Stimulated activated CD4-positive, alpha-beta T cell treated with anti-CD3 and anti-CD28 coated beads, Interleukin-4, amount 100 ng/mL, for 24 hours (primary cell): ENCODE data around the gene MACROD2.

ENCODE experiments used
- DNase-seq: peaks from one replicate; pipeline ENCODE4 v3.0.0-alpha.2; 2020

MACROD2 gene

DNA sequence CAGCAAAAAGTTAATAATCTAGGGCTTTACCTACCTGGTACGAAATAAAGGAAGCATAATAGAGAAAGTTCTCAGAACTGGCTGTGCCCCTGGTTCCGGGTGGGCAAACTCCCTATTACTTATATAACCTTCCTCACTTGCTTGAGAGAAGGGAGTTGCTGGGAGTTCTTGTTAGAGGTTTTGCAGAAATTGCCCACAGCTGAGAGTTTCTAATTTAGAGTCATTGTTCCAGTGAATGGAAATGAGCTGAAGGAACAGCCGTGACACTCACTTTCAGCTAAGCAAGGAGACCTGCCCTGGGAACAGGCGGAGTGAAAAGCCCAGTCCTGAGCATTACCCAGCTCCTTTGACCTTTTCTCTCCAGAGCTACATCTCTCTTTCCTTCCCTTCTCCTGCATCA is 936.7 kb downstream of the MACROD2 start:
- DNase-seq = no peak

DNA sequence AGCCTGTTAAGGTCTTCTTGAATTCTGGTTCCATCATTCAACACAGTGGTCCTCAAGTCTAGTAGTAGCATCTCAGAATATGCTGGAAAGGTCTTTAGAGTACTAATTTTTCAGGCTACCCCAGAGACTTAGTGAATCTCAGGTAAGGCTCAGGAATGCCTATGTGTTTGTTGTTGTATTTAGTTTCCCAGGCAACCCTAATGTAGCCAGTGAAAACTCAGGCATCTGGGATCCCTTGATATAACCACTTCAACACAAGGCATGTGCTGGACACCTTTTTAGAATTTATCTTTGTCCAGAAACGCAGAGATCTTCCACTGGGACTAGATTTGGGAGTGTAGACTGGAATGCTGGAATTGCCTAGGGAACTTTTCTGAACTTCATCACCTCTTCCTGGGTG is 940.0 kb downstream of the MACROD2 start:
- no peak for DNase-seq

DNA sequence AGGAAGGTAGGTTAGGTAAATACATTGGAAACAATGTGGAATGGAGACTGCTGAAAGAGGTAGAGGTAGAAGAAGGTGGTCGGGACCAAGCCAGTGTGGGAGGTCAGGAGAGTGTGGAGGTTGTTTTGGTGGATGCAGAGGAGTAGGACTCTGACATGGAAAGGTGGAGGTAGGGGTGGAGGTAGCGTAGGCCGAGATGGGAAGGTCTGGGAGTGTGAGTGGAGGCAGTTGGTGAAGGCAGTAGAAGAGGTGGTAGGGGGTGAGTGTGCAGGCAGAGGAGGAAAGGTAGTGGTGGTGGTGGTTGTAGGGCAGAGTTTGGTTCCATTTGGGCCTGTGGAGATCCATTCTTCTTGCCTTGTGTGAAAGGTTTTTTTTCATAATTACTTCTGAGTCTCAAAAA is 941.7 kb downstream of the MACROD2 start:
- no peak for DNase-seq

DNA sequence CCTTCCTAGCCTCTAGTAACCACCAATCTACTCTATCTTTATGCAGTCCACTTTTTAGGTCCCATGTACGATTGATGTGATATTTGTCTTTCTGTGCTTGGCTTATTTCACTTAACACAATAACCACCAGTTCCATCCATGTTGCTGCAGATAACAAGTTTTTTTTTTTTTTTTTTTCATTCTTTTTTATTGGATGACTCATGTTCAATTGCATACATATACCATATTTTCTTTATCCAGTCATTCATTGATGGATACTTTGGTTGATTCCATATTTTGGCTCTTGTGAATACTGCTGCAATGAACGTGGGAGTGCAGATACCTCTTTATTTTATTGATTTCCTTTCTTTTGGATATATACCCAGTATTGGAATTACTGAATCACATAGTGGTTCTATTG is 942.5 kb downstream of the MACROD2 start:
- no peak for DNase-seq

DNA sequence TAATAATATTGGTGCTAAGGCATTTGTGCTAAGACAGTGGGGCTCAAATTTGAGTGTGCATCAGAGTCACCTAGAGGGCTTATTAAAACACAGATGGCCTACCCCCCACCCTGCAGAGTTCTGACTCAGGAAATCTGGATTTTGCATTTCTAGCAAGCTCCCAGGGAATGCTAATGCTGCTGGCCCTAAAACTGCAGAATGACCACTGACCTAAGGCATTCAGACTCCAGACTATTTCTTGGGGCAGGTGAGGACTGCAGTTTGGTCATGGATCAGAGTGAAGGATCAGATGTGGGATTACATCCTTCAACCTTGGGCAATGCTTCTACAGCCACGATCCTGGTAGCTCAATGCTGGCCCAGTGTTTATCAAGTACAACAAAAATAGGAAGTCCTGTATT is 952.2 kb downstream of the MACROD2 start:
- DNase-seq = no peak

DNA sequence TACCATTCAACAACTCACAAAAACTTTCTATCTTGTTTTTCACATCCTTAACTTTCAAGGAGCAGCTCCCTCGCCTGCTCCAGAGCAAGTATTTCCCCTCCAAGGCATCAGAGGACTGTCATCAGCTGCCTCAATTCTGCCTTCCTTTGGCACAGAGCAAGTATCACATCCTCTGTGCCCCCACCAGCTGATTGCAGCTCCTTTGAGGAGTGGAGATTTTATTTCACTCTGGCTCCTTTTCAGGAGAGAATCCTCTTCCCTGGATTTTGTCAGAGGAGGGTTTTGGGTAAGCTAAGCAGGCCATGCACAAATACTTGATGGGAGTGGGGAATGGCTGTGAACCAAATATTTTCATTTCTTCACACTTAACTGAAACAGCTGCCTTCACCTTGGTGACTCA is 952.6 kb downstream of the MACROD2 start:
- no peak for DNase-seq

DNA sequence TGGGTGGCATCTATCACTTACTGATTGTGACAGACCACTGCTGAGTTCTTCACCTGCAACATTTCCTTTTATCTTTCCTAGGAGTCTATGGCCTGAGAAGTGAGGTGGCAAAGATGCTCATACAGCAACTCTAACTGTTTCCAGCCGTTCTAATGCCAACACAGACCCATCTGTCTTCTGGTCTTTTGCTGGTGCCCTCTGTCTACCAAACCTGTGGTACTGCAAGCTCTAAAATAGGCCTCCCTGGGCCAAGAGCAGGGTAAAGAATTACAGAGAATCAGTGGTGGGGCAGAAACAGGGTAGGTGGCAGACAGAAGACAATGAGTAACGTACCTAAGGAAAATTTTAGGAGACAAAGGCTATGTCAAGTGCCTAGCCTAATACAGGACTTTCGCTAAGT is 953.1 kb downstream of the MACROD2 start:
- DNase-seq = no peak

DNA sequence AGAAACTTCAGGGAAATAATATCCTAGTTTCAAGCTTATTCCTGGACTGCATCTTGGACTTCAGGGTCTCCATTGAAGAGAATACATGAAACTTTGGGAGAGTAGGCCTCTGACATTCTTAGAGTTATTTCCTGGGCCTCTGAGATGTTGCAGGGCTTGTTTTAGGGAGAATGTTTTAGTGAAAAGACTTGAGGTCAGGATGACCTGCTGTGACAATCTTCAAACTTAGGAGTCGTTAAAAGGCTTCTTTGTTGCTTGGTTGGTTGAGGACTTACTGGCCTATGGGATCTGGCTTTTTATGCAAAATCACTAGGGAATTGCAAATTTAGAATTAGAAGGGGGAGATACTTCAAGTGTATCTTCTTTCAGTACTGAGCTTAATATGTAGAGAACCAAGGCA is 955.3 kb downstream of the MACROD2 start:
- no peak for DNase-seq

DNA sequence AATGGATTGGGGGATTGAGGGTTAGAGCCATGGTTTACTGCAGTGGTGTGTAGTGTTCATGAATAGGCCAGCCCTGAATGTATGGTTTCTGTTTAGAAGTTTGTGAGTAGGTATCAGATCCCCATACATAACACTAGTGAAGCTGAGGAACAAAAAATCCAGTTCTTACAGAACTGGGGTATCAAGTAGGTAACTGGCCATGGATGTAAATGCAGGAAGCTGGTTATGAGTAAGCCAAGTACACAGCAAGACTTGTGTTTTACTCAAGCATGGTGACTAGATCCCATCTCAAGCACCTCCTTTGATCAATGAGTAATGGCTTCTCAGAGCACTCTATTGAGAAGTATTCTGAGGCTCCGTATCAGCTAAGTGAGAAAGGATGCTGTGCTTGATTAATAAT is 955.8 kb downstream of the MACROD2 start:
- DNase-seq = no peak

DNA sequence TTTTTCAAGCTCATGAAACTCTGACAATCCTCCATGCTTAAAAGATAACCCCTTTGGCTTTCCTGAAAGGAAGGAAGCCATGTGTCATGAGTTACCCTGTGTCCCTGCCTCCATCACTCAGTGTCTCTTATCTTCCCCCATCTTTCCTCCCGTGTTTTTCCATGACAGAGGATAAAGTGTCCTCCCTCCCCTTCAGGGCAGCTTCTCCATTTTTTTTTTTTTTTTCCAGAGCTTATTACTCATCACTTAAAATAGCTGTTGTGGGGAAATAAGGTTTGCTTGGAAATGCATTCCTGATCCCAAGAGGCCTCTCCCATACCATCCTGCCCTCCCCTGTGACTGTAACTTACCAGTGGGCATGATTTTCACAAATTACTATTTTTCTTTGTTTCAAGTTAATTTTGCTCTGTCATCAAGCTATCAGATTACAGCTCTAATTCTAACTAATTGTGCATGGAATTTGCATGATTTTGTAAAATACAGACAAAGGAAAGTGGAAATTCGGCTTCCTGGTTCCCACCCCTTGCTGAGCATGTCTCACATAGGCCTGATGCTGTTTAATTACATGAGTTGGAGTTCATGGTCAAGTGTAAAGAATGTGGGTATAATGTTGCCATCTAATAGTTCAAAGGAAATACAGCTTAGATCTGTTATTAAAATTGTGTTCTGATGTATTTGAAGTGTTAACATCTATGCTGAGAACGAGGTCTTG is 956.5 kb downstream of the MACROD2 start:
- DNase-seq = no peak

DNA sequence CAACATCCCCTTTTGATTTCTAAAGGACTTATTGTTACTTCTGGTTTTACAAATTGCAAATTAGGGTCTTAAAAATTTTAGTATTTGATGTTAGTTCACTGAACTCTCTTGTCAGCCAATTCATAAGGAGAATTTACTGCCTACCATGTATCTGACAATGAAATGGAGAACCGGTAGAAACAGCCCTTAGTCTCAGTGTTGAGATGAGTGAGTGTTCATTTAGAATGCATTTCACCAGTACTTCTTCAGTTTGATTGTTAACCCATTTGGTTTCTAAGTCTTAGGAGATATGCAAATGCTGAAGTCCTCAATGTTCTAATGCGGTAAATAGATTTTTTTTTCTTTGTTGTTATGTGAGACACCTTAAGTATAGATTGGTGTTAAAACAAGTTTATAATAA is 958.4 kb downstream of the MACROD2 start:
- no peak for DNase-seq

DNA sequence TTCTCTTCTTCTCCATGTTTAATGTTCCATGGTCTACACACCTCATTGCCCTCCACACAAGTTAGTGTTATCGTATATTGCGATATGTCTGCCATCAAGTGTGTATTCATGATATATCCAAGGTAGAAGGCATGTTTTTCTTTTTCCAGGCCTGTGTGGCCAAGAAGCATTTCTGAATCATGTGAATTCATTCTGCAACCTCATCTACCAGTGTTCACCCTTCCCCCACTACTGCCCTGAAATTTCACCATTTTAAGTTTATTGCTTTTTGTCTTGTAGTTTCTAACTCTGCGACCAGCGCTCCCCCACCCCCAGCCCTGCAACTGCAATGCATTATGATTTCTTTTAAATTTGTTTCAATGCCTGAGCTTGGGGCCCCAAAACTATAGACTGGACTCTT is 960.1 kb downstream of the MACROD2 start:
- no peak for DNase-seq

DNA sequence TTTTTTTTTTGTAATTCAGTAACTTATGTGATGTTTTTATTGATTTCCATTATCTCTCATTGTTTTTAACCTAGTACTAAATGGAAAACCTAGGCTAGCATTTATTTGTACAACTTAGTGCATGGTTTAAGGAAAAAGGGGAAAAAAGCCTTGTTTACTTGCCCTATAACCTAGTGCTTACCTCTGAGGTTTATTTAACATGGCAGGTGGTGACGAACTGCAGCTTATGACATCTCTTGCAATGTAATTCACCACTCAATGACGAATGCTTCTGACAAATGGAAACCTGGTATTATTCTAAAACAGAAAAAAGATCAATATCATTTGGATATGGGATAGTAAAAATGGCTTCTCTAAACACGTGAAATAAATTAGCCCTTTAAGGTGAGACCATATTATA is 960.7 kb downstream of the MACROD2 start:
- DNase-seq = no peak

DNA sequence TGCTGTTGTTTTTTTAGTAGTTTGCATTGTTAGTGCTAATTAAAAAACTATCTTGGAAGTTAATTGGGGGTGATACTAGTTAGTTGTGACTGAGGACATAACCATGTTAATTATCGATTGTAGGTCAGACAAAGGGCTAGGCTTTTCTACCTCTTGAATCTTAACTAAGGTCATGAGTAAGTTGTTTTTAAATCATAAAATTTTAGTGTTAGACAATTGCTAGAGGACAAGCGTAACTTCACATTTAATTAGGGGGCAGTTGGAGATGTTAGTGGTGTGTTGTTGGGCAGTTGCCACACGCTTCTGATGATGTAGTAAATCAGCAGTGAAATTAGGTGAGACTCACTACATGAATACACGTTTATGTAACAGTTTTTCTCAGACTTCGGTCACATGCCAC is 961.2 kb downstream of the MACROD2 start:
- no peak for DNase-seq

DNA sequence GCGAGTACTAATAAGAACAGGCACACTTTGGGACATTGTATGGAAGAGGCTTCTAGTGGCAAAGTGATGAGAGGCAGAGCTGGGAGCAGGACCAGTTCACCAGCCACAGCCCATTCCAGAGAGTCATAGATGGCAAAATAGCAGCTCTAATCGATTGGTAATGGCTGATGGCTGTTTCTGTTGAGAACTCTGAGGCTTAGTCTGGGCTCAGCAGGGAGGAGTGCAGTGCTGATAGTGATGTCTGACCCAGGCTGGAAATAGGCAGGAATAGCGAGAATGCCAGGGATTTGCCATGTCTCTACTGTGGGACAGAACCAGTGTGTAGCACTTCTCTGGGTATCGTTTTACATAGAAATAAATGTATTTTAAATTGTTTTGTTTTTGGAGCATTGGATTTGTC is 962.1 kb downstream of the MACROD2 start:
- no peak for DNase-seq

DNA sequence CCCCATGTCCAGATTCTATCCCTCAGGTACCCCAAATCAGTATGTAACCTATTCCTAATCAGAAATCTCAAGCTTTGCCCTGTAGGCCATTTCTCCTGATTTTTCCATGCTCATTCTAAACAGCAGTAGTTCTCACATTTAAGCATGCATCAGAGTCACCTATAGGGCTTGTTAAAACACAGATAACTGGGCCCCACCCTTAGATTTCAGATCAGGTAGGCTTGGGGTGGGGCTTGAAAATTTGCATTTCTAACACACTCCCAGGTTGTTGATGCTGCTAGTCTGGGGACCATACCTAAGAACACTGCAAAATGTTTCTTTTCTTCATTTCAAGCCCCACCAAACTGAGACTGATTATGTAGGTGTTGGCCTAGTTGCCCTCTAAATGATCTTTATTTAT is 963.3 kb downstream of the MACROD2 start:
- DNase-seq = no peak

DNA sequence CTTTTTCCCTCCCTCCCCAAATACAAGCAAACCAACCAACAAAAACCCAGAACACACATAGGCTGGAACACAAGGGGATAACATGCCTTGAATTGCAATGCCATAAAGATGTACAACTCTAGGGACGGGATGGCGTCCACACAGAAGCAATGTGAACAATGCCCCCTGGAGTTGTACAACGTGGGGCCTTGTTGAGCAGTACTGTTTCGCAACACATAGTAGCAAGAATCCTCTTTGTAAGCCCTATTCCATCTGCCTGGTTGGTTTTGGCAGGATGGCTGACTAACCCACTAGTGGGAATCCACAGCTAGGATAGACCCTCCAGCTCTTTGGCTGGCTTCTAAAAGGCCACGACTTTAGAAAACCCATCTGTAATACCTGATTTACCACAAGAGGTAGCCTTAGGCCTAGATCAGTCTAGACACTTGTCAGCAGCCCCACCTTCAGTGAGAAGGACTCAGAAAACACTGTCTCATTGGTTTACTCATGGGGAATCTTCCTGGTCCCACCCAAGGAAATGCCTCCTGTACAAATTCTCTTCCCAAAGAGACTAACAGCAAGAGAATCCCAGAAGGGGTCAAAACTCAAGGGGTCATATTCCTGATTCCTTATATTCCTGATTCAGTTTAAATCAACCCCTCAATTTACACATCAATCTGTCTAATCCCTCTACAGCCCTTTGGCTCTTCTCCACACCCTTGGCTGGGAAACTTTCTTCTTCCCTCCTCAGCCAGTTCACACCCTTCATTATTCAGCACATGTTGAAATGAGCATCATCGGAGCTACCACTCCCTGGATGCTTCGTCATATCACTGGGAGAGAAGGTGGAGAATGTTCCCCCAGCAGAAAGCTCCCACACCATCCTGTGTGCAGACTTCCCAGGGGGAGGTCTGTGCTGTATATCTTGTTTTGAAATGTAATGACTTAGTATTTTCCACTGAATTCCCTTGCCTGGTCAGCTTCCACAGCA is 964.5 kb downstream of the MACROD2 start:
- no peak for DNase-seq

DNA sequence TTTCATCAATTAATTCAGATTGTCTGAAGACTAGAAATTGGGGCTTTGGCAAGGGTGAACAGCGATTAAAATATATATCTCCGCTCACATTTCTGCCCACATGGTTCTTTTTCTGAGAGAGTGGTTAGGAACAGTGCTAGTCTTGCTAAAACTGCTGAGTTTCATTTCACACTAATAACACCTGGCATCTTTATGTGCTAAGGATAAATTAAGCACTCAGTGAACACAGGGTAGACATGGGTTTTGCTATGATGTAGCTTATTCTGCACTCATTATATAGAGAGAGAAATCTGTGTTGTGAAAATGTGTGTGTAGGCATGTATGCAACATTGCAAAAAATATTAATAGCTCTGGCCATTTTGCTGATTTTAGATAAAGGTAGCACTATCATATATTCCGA is 965.5 kb downstream of the MACROD2 start:
- no peak for DNase-seq

DNA sequence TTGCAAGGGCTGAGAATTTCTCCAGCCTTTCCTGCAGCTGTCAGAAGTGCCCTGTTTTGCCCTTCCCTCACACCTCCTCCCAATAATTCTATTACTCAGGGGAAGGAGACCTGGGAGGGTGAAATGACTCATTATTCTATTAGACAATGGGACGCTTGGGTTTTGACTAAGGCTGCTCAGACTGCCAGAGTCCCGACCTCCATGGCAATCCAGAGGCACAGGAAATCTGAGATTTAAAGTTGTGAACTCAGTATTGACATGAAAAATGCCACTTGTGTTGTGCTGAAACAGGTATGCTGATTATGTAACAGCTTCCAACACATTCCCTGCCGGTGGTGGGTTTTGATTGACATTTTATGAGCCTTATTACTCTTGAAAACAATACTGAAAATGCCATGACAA is 967.9 kb downstream of the MACROD2 start:
- DNase-seq = no peak

DNA sequence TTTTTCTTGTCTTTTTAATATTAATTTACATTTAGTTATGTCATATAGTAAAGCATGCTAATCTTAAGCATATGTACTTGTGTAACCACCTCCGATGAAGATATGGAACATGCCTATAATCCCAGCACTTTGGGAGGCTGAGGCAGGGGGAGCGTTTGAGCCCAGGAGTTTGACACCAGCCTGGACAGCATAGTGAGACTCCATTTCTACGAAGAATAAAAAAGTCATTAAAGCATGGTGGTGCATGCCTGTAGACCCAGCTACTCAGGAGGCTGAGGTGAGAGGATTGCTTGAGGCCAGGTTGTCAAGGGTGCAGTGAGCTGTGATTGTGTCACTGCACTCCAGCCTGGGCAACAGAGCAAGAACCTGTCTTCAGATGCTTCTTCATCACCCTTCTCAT is 970.9 kb downstream of the MACROD2 start:
- no peak for DNase-seq

DNA sequence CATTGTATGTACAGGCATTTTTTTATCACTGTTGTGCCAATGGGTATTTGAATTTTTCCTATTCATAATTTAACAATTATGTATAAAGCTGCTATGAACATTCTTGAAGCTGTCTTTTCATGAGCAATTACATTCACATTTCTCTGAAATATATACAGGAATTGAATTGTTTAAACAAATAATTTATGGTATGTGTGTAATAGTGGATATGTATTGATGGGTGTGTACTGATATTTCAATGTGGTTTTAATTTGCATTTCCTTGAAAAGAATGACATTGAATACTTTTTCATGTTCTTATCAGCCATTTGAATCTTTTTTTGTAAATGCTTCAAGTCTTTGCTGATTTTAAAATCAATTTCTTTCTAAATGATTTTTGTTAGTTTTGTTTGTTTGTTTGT is 971.5 kb downstream of the MACROD2 start:
- no peak for DNase-seq

DNA sequence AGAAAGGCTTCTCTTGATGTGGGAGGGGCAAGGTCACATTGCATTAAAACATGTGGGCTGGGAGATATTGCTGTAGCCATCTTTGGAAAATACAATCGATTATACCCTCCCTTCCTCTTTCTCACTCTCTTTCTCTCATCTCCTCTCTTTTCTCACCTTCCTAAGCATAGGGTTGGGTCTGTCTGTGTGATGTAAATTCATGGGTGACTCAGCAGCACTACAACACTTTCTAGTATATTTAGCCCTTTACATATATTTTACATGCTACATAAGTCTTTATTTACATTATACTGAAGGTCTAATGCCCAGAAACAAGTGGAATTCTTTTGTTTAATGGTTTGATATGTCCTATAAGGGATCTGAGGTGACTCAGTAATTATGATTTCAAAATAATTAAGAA is 976.9 kb downstream of the MACROD2 start:
- DNase-seq = no peak

DNA sequence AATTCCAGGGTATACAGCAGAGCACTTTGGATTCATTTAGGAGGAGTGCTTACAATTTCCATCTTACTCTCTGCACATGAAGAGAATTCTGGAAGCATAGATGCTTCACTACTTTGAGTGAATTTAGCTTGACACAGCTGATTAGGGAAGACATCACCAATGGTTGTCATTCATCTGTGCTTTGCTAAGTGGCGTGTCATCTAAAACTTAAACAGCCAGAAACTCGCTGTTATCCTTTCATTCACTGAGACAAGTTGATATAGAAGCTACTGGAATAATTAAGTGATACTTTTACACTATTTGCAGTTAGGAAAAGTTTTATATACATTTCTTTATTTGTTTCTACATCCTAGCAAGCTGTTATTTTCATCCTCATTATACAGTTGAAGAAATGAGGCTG is 977.4 kb downstream of the MACROD2 start:
- no peak for DNase-seq

DNA sequence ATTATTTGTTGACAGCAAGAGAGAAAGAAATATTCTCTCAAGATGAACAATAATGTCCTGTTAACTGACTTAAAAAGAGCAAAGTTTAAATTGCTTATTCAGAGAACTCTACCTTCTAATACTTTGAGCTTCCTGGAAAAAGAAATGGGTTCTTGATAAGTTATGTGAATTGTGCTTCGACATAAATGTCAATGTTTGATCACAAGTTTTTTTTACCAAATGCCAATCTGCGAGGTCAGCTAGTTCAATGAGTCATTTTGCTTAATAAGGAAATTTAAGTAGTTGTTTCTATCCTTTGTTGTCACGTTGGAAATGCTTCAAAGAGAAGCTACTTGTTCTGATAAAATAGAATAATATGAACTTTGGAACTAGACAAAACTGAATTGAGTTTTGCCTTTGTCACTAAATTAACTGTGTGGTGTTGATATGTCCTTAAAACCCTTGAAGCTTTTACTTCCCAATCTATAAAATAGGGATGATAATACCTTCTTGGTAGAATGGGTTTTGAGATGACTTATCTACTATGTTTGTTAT is 984.2 kb downstream of the MACROD2 start:
- no peak for DNase-seq
